HG03196 (cell line): ENCODE data around the gene CCDC116.
"Not testable (repeated sequence)": the region's sequence is repeated elsewhere in the genome, so short reads cannot be mapped to it uniquely, and the experiment has no call there.

Experiments used
- ATAC-seq: cut with Tn5 transposase; IDR thresholded peaks from one replicate; pipeline ENCODE4 v1.9.1; 2021; ENCODE audit not compliant: unreplicated experiment

CCDC116 gene

GRCh38 chr22:21629255-21630149 is 3.1 kb upstream of the CCDC116 start, which contains the start of gene YDJC:
Gene YDJC, minus strand, starts transcription at chr22:21630022. Its CDS starts 8 bp downstream, at chr22:21630014.
- ATAC-seq = peak; percentile 66

- no peak for ATAC-seq
Measured at GRCh38 chr22:21631025-21631424, 1.5 kb upstream of the CCDC116 start.

GRCh38 chr22:21632931-21633330 is 371 bp downstream of the CCDC116 start:
- ATAC-seq = no peak

DNA sequence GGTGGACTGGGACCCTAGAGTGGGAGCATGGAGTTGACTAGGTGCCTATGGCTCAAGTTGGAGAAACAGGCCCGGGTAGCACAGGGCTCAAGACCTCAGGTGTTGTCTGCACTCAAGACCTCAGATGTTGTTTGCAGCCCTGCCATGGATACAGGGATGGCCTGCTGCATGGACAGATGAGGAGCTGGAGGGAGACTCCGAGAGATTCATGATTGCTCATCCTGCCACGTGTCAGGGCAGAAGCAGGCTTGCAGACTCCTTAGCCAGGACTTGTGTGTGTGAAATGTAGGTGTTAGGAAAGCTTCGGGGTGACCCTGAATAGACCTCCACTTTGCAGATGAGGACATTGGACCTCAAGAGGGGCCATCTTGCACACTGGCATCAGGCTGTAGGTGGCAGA is 921 bp downstream of the CCDC116 start:
- ATAC-seq = no peak

GRCh38 chr22:21634081-21634480 is 1.5 kb downstream of the CCDC116 start:
- ATAC-seq = no peak

DNA sequence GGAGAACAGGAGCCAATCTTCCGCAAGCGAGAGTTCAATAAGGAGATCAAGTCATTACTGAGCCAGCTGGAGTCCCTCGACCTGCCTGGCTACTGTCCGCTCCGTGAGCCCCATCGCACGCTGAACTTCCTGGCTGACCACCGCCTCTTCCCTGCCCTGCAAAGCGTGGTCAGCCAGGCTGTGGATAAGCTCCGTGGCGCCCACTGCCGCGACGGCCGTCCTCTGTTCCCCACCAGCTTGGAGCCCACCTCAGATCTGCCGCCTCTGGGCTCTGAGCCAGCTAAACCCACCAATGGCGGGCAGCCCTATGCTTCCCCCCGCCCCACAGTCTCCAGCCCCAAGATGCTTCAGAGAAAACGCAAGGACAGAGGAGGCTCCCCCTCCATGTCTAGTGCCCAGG is 2.3 kb downstream of the CCDC116 start:
- no peak for ATAC-seq

DNA sequence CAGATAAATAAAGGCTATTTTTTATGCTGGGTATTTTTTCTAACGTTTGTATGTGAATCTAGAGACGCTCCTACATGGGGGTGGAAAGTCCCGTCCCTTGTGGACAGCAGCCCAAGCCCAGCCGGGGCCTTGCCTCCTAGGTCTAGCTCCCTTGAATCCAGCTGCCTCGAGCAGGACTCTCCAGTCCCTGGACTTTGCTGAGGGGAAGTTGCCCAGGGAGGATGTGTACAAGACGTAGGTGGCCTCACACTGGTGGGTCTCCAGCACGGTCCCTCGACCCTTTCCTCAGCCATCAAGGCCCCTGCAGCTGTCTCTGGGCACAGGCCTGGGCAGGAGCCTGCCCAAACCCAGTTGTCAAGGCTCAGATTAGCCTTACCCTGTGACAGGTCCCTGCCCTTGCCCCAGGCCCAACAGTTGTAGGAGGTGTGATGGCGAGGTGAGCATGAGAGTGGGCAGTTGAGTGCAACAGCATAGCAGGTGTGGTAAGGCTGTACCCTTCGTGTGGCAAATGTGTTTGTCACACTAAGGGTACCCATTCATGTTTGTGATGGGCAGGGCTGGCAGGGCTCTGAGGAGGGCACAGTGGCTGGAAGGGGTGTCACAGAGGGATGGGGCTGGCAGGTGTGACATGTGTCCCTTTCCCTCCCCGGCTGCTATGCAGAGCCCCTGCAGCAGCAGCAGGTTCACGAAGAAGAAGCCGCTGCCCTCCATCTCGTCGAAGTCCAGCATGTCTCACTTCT is 3.4 kb downstream of the CCDC116 start:
- no peak for ATAC-seq

GRCh38 chr22:21636629-21637218 is 4.2 kb downstream of the CCDC116 start:
- no peak for ATAC-seq

- not testable (repeated sequence) for ATAC-seq
Measured at GRCh38 chr22:21637450-21637849, 4.9 kb downstream of the CCDC116 start.

- ATAC-seq = no peak
Measured at GRCh38 chr22:21639359-21639758, 6.8 kb downstream of the CCDC116 start.

DNA sequence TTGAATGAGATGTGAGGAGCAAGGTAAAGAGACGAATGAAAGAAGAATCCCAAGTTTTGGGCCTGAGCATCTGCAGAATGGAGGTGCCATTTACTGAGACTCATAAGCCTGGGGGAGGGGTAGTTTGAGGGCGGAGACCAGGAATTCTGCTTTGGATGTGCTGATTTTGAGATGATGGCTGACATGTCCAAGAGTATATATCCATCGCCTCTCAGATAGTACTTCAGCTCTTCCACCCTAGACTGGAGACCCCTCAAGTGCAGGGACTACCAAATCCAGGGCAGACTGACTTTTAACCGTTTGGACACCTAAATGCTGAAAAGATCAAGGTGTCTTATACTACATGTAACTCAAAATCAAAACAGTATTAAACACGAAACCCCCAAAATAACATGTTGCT is 8.2 kb downstream of the CCDC116 start:
- ATAC-seq = no peak

GRCh38 chr22:21641417-21641788 is 8.8 kb downstream of the CCDC116 start:
- ATAC-seq = peak; percentile 7

- ATAC-seq = peak; percentile 82
Measured at GRCh38 chr22:21641789-21642583, 9.4 kb downstream of the CCDC116 start, which contains the start of gene SDF2L1. Gene SDF2L1, plus strand, starts transcription at chr22:21642302. Its CDS starts 35 bp downstream, at chr22:21642337.

DNA sequence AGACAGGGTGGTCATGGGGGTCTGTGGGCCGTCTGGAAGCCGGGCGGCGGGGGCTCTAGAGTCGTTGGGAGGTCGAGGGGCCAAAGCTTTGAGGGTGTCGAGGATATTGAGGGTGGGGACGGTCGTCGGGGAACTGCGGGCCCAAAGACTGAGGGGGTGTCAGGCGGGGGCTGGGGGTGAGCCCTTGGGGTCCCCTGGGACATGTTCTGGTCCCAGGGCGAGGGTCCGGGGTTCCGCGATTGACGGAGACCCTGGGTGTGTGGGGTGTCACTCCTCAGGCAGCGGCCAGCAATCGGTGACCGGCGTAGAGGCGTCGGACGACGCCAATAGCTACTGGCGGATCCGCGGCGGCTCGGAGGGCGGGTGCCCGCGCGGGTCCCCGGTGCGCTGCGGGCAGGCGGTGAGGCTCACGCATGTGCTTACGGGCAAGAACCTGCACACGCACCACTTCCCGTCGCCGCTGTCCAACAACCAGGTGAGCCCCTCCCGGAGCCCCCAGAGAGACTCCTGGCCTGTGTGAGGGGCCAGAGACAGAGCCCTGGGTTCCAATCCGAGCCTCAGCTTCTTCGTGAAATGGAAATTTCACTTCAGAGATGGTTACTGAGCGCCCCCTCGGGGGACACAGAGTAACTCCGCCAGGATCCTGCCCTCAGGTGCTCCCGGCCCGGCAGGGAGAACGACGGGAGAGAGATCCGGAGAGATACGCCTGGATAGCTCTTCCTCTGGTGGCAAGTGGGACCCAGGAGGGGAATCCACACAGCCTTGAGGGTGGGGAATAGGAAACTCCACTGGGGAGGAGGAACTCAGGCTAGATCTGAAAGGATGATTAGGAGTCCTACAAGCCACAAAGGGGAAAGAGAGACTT is 10.3 kb downstream of the CCDC116 start:
- no peak for ATAC-seq

DNA sequence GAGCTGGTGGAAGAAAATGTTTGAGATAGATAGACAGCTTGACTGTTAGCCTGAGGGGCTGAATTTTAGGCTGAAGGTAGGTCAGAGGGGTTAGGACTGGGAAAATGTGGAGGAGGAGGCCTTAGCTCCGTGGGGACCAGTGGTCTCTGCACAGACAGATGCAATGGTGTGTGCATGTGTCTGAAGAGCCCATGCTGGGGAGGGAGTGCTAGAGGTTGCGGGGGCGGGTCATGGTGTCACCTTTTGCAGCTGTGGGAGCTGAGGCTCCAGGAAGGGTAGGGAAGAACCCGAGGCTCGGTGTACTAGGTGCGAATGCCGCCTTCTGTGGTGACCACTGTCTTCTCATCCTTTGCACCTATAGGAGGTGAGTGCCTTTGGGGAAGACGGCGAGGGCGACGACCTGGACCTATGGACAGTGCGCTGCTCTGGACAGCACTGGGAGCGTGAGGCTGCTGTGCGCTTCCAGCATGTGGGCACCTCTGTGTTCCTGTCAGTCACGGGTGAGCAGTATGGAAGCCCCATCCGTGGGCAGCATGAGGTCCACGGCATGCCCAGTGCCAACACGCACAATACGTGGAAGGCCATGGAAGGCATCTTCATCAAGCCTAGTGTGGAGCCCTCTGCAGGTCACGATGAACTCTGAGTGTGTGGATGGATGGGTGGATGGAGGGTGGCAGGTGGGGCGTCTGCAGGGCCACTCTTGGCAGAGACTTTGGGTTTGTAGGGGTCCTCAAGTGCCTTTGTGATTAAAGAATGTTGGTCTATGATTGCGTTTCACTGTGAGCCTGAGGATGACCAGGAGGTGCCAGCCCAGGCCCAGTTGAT is 11.2 kb downstream of the CCDC116 start:
- no peak for ATAC-seq

GRCh38 chr22:21645513-21645912 is 13.0 kb downstream of the CCDC116 start:
- ATAC-seq = not testable (repeated sequence)

DNA sequence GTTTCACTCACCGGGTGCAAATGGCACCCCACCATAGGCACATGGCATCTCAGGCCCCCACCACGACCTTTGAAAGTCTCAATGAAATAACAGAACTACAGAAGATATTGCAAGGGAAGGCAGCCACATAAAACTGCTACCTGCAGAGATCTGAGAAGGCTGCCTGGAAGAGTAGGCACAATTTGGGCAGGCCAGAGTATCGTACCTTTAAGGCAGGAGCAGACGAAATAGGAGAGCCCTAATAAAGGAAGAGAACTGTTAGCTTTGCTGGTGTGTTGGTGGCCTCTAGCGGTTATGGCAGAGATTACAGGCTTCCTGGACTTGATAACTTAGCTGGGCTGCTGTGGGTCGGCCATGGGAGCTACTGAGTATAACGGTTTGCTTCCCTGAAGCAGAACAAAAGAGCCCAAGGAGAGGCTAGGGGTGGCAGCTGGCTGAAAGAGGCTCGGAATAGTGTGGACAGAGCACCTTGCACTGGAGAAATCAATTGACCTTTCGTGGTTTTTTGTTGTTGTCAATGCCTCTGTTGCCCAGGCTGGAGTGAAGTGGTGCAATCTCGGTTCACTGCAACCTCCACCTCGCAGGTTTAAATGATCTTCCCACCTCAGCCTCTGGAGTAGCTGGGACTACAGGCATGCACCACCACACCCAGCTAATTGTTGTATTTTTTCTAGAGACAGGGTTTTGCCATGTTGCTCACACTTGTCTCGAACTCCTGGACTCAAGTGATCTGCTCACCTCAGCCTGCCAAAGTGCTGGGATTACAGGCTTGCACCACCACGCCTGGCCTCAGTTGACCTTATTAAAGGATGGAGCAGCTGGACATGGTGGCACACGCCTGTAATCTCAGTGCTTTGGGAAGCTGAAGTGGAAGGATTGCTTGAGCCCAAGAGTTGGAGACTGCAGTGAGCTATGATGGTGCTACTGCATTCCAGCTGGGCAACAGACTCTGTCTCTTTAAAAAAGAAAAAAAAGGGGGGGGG is 14.3 kb downstream of the CCDC116 start:
- no peak for ATAC-seq

GRCh38 chr22:21650280-21650679 is 17.7 kb downstream of the CCDC116 start:
- no peak for ATAC-seq
